Adrenal gland (tissue), 5 donors: Measurements from ENCODE around the gene ATP5IF1.

ENCODE experiments used
- POLR2A ChIP-seq, 2 donors: fragments of 450-650 bp; IDR thresholded peaks; one replicate each; pipeline ENCODE4 v1.6.1; 2017; ENCODE audit warnings: antibody characterized with exemption in 2 of 2, mild to moderate bottlenecking in 2 of 2, moderate library complexity in 1 of 2
- TF ChIP-seq, protein P1 (sequence below), 6 experiments: fragments of 450-650 bp in 4 of 6; fragments of 200-600 bp in 2 of 6; sonication (generic) in 1 of 6; IDR thresholded peaks; 1 replicate in 5 of 6; 2 replicates in 1 of 6; pipeline versions ENCODE4 v1.5.1 to v1.8.0; 2016 to 2021; ENCODE audit warnings: antibody characterized with exemption in 6 of 6, mild to moderate bottlenecking in 2 of 6, moderate library complexity in 1 of 6
- donor health status: DM: no; HTN: no; CAD: no.

DNA sequence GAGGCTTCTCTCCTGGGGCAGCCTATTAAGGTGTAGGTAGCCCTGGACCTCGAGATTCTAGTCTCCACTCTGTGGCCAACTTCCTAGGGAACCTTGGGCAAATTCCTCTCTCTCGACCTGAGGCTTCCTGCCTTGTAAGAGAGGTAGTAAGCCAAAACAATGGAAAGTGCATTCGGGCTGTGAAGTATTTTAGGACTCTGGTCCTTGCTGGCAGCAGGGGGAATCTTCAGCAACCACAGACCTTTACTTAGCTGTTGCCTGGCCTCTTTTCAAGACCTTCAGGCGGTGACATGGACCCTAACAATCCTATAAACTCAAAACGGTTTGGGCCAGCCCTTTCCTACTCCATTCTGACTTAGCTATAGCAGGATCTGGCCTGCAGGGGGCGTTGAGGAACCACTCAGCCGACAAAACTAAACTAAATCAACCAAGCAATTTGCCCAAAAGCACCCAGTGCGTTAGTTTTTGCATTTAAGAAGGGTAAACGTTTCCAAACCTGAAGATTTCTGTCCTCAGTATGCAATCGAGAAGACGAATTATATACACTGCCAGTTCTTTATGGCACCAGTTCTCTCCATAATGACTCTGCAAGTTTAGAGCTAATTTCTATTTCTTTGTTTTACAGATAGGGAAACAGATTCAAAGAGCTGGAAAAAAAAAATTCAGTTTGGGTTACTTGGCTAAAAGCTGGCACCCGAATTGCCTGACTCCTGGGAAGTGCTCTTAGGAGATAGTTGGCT lies 12.5 kb downstream of the ATP5IF1 start:
- TF ChIP-seq POLR2A (IDR thresholded peaks at IDR 0.05) = no peak
- TF ChIP-seq, protein P1, sequence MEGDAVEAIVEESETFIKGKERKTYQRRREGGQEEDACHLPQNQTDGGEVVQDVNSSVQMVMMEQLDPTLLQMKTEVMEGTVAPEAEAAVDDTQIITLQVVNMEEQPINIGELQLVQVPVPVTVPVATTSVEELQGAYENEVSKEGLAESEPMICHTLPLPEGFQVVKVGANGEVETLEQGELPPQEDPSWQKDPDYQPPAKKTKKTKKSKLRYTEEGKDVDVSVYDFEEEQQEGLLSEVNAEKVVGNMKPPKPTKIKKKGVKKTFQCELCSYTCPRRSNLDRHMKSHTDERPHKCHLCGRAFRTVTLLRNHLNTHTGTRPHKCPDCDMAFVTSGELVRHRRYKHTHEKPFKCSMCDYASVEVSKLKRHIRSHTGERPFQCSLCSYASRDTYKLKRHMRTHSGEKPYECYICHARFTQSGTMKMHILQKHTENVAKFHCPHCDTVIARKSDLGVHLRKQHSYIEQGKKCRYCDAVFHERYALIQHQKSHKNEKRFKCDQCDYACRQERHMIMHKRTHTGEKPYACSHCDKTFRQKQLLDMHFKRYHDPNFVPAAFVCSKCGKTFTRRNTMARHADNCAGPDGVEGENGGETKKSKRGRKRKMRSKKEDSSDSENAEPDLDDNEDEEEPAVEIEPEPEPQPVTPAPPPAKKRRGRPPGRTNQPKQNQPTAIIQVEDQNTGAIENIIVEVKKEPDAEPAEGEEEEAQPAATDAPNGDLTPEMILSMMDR (IDR thresholded peaks at IDR 0.05) = peak; percentile 83 to 94 (median 91)
